HG02623 (cell line): ENCODE data around the gene CTNND2.
"Not testable (repeated sequence)": the region's sequence is repeated elsewhere in the genome, so short reads cannot be mapped to it uniquely, and the experiment has no call there.

Source experiments
- ATAC-seq: cut with Tn5 transposase; IDR thresholded peaks from one replicate; pipeline ENCODE4 v1.9.1; 2021; ENCODE audit warnings: moderate library complexity; ENCODE audit not compliant: unreplicated experiment

Gene CTNND2

GRCh38 chr5:11681796-11682195 is 222.4 kb downstream of the CTNND2 start:
- no peak for ATAC-seq

- no peak for ATAC-seq
Measured at GRCh38 chr5:11679676-11680075, 224.6 kb downstream of the CTNND2 start.

GRCh38 chr5:11675184-11675583 is 229.1 kb downstream of the CTNND2 start:
- no peak for ATAC-seq

GRCh38 chr5:11672385-11673085 is 231.7 kb downstream of the CTNND2 start:
- no peak for ATAC-seq

- no peak for ATAC-seq
Measured at GRCh38 chr5:11658376-11658775, 245.9 kb downstream of the CTNND2 start.

- ATAC-seq: no peak
Measured at GRCh38 chr5:11656916-11657315, 247.3 kb downstream of the CTNND2 start.

GRCh38 chr5:11655681-11656080 is 248.6 kb downstream of the CTNND2 start:
- no peak for ATAC-seq

- no peak for ATAC-seq
Measured at GRCh38 chr5:11650936-11651335, 253.3 kb downstream of the CTNND2 start.

GRCh38 chr5:11646141-11646540 is 258.1 kb downstream of the CTNND2 start:
- ATAC-seq: no peak

- no peak for ATAC-seq
Measured at GRCh38 chr5:11642438-11642837, 261.8 kb downstream of the CTNND2 start.

GRCh38 chr5:11640158-11640873 is 263.9 kb downstream of the CTNND2 start:
- no peak for ATAC-seq

- no peak for ATAC-seq
Measured at GRCh38 chr5:11622785-11623184, 281.5 kb downstream of the CTNND2 start.

- no peak for ATAC-seq
Measured at GRCh38 chr5:11620172-11620571, 284.1 kb downstream of the CTNND2 start.

- ATAC-seq: no peak
Measured at GRCh38 chr5:11619339-11620024, 284.8 kb downstream of the CTNND2 start.

- no peak for ATAC-seq
Measured at GRCh38 chr5:11617080-11617479, 287.2 kb downstream of the CTNND2 start.

GRCh38 chr5:11616624-11617023 is 287.6 kb downstream of the CTNND2 start:
- ATAC-seq: not testable (repeated sequence)

- ATAC-seq: no peak
Measured at GRCh38 chr5:11611011-11611410, 293.2 kb downstream of the CTNND2 start.

GRCh38 chr5:11609570-11610303 is 294.5 kb downstream of the CTNND2 start:
- ATAC-seq: no peak

- no peak for ATAC-seq
Measured at GRCh38 chr5:11608530-11608929, 295.7 kb downstream of the CTNND2 start.

- no peak for ATAC-seq
Measured at GRCh38 chr5:11607944-11608483, 296.2 kb downstream of the CTNND2 start.

- no peak for ATAC-seq
Measured at GRCh38 chr5:11602298-11602697, 301.9 kb downstream of the CTNND2 start.
